Keratinocyte (primary cell): ENCODE results near the gene TMEM63B.

Source experiments
- EZH2 ChIP-seq: IDR thresholded peaks from one replicate; pipeline ENCODE4 v1.6.1; 2012; ENCODE audit warnings: inconsistent platforms, mild to moderate bottlenecking, low read length, moderate library complexity
- TF ChIP-seq, protein P1 (sequence below), 3 experiments: IDR thresholded peaks in 1 of 3; conservative IDR thresholded peaks in 1 of 3; optimal IDR thresholded peaks in 1 of 3; 2 replicates in 2 of 3; 3 replicates in 1 of 3; pipeline versions ENCODE3 to v1.5.1; 2011; ENCODE audit warnings: low read length in 3 of 3, mild to moderate bottlenecking in 3 of 3, moderate library complexity in 2 of 3, control low read depth in 1 of 3, inconsistent platforms in 1 of 3; ENCODE audit not compliant: insufficient read depth in 2 of 3; ENCODE audit errors: extremely low read depth in 1 of 3

DNA sequence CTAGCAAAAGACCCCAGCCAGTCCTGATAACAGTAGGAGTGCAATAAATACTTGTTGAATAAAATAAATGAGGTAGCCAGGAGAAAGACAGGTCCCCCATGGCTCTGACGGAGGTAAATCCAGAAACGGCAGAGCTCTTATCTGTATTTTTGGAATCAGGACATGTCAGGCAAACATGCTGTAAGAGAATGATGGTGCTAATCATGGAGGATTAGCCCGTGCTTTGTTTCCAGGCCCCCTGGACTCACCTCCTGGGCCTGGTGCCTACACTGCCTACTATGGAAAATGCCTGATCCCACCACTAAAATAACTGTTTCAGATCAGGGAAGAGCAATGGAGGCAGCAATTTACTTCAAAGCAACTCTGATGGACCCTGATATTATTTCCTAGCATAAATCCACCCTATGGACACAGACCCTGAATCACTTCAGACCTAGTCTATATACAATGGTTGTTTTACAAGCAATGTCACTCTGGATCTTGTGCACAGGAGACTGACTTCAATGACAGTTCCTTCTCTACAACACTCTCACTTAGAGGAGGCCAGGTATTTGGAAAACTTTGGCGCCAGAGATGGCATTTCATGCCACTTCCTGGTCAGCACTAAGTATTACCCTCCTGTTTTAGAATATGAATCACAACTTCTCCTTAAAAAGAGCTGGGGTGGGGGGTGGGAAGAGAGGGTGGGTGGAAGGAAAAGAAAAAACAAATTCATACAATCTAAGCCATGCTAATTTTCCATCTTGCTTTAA lies 6.5 kb upstream of the TMEM63B start:
- TF ChIP-seq, protein P1, sequence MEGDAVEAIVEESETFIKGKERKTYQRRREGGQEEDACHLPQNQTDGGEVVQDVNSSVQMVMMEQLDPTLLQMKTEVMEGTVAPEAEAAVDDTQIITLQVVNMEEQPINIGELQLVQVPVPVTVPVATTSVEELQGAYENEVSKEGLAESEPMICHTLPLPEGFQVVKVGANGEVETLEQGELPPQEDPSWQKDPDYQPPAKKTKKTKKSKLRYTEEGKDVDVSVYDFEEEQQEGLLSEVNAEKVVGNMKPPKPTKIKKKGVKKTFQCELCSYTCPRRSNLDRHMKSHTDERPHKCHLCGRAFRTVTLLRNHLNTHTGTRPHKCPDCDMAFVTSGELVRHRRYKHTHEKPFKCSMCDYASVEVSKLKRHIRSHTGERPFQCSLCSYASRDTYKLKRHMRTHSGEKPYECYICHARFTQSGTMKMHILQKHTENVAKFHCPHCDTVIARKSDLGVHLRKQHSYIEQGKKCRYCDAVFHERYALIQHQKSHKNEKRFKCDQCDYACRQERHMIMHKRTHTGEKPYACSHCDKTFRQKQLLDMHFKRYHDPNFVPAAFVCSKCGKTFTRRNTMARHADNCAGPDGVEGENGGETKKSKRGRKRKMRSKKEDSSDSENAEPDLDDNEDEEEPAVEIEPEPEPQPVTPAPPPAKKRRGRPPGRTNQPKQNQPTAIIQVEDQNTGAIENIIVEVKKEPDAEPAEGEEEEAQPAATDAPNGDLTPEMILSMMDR (optimal IDR thresholded peaks at IDR 0.05 in 1 of 3, IDR thresholded peaks at IDR 0.05 in 1 of 3, conservative IDR thresholded peaks at IDR 0.05 in 1 of 3; ENCODE audit: extremely low read depth in 1 of 3, insufficient read depth in 2 of 3, low read length in 3 of 3), result no peak
- no peak for TF ChIP-seq EZH2
